Measurements from ENCODE around the gene ARMC7.
"Not testable (repeated sequence)": the region's sequence is repeated elsewhere in the genome, so short reads cannot be mapped to it uniquely, and the experiment has no call there.

ARMC7 gene

DNA sequence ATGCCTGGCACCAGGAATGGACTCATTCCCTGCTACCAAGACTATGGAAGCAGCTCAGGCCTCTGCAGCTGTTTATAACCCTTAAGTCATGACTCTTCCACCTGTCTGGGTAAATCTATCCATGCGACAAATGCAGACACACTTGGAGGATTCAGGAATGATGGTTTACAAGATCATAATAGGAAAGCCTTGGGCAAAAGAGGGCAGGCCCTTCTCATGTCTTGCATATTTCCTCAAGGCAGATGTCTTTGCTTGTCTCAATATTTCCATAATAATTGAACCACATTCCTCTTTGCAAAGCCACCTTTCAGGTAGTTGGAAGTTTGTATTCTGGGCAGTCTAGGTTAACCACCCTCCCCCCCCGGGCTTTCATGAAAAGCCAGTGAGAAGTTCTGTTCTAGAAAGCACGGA is 45.4 kb downstream of the ARMC7 start:
- DNase-seq: no peak

DNA sequence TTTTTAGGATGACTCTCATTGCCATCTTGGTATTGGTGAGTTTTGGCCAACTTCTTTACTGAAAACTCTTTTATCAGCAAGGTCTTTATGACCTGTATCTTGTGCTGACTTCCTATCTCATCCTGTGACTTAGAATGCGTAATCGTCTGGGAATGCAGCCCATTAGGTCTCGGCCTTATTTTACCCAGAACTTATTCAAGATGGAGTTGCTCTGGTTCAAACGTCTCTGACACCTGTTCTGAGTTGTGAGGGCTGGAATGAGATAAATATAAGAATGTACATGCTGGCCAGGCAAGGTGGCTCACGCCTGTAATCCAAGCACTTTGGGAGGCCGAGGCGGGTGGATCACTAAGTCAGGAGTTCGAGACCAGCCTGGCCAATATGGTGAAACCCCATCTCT is 48.7 kb downstream of the ARMC7 start:
- not testable (repeated sequence) for DNase-seq

DNA sequence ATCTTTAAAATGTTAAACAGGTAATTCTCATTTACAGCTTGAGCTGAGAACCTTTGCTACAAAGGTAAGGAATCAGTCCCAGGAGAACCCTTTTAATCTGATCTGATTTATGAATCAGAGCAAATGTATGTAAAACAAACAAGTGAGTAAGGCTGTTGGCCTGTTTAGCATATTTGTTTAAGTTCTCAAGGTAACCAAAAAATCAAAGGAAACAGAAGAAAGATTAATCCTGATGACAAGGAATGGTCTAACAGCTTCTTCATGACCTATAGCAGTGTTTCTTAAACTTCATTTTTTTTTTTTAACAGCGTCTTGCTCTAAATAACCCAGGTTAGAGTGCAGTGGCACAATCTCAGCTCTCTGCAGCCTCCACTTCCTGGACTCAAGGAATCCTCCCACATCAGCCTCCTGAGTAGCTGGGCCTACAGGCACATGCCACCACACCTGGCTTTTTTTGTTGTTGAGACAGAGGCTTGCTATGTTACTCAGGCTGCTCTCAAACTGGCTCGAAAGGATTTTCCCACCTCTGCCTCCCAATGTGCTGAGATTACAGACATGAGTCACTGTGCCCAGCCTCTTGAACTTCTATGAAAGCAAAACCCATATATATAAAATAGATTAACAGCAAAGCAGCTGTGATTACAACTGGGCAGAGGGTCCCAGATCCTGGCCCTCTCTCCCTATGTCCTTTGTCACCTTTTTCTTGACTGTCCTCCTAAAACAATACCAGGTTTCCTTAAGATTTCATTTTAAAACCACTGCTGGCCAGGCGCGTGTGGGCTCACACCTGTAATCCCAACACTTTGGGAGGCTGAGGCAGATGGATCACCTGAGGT is 49.6 kb downstream of the ARMC7 start:
- no peak for DNase-seq

DNA sequence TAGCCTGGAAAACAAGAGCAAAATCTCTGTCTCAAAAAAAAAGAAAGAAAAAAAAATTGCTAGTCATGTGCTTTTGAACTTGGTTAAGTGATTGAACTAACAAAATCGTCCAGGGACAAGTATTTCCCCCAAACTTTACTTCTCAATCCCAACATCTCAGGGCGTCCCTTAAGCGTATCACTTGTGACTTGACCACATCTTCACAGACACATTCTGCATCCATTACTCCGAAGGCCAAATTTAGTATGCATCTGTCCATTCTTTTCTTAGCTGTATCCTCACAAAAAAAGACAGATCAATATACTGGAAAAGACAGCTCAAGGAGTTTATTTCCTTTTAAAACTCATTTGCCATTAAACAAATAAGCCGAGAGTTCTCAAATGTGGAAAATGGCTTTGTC is 50.4 kb downstream of the ARMC7 start:
- no peak for DNase-seq

DNA sequence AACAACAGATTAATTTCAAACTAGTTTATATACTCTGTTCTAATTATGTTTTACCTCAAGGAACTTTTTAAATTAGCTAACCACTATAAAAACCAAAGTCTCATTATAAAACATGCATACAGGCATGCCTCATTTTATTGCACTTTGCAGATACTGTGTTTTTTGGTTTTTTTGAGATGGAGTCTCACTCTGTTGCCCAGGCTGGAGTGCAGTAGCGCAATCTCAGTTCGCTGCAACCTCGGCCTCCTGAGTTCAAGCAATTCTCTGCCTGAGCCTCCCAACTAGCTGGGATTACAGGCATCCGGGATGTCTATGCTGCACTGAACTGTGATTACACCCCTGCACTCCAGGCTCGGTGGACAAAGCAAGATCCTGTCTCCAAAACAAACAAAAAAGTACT is 53.3 kb downstream of the ARMC7 start:
- no peak for DNase-seq

DNA sequence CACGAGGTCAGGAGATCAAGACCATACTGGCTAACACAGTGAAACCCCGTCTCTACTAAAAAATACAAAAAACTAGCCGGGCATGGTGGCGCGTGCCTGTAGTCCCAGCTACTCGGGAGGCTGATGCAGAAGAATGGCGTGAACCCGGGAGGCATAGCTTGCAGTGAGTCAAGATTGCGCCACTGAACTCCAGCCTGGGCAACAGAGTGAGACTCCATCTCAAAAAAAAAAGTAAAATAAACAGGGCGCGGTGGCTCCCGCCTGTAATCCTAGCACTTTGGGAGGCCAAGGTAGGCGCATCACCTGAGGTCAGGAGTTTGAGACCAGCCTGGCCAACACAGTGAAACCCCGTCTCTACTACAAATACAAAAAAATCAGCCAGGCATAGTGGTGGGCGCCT is 54.8 kb downstream of the ARMC7 start:
- not testable (repeated sequence) for DNase-seq

DNA sequence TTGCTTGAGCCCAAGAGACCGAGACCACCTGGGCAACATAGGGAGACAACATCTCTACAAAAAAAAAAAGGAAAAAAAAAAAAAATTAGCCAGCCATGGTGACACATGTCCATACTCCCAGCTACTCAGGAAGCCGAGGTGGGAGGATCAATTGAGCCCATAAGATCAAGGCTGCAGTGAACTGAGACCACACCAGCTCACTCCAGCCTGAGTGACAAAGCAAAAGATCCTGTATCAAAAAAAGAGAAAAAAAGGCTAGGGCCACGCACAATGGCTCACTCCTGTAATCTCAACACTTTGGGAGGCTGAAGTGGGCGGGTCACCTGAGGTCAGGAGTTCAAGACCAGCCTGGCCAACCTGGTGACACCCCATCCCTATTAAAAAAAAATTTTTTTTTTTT is 59.2 kb downstream of the ARMC7 start:
- no peak for DNase-seq

DNA sequence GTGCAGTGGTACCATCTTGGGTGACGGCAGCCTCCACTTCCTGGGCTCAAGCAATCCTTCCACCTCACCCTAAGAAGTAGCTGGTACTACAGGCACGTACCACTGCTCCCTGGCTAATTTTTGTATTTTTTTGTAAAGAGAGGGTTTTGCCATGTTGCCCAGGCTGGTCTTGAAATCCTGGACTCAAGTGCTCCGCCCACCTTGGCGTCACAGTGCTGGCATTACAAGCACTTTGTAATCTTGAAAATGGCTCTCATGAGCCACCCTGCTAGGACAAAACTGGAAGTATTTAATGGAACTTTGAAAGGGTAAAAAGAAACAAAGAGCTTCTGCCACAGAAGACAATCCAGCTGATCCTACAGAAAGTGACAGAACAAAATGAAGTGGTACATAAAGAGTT is 63.8 kb downstream of the ARMC7 start:
- DNase-seq: no peak

DNA sequence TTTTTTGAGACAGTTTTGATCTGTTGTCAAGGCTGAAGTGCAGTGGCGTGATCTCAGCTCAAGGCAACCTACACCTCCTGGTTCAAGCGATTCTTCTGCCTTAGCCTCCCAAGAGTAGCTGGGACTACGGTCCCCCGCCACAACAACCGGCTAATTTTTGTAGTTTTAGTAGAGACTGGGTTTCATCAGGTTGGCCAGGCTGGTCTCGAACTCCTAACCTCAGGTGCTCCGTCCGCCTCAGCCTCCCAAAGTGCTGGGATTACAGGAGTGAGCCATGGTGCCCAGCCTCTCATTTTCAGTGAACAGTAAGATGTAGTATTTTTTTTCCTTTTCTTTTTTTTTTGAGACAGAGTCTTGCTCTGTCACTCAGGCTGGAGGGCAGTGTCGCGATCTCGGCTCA is 65.2 kb downstream of the ARMC7 start:
- no peak for DNase-seq

DNA sequence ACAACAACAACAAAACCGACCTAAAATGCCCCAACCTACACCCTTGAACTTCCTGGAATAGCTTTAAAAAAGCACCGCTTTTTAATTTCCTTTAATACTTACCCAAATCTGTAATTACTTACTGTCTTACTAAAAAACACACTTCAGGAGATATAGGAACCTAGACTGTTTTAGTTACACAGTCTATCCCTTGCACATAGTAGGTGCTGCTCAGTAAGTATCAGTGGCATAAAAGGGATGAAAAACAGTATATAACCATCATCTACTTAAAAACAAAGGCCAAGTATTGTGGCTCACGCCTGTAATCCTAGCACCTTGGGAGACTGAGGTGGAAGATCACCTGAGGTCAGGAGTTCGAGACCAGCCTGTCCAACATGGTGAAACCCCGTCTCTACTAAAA is 66.9 kb downstream of the ARMC7 start:
- no peak for DNase-seq

DNA sequence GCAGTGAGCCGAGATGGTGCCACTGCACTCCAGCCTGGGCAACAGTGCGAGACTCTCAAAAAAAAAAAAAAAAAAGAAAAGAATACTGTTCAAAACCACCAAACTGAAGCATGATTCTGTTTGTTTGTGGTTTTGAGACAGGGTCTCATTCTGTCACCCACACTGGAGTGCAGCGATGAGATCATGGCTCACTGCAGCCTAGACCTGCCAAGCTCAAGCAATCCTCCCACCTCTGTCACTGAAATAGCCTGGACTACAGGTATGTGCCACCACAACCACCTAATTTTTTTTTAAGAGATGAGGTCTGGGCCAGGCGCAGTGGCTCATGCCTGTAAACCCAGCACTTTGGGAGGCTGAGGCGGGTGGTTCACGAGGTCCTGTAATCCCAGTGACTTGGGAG is 68.7 kb downstream of the ARMC7 start:
- DNase-seq: no peak
